Measurements from ENCODE around the gene HOMER3. TPM values are rescaled to one million over a fixed set of nuclear protein-coding genes. Genes with fewer than 3 reads are reported as not detected.

The HOMER3 gene
- total and polyA plus RNA-seq, 2 of the 13 experiments (the other 11 are each of a cell fraction or from before 2014, with no cell fraction given): 21.3 to 27.3 TPM

DNA sequence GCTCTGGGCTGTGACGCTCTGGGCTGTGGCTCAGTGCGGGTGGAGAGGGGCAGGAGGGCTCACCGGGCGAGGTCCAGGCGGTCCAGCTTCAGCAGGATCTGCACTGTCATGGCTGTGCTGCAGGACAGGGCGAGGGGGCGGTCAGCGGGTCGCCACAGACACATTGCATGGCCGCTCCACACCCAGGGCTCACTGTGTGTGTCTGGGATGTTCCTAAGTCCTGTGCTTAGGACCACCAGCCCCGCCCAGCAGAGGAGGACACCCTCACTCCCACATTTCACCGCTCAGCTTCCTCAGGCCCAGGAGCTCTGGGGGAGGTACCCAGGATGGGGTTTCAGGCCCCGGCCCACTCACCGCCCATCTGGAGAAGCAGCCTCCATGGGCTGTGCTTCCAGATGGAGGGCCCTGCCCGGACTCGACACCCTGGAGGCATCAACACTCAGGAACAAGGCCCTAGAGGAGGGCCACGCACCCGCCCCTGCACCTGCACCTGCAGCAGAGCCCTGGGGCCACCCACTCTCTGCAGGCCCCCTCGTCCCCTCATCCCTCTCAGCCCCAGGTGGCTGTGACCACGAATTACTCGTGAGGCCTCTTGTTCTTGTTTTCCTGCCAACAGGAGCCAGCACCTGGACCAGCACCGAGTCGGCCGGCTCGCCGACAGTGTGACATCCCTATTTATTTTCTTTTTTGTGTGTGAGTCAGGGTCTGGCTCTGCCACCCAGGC lies 35.3 kb downstream of the HOMER3 start:
- intact Hi-C loops (cut with micrococcal nuclease; ENCODE audit: unreplicated experiment): no loop called here
- Histone ChIP-seq H3K4me2 (ENCODE audit: low read depth, low read length) (no peak overlapping the region), H4K20me1 (ENCODE audit: insufficient read depth, low read length) (no peaks in the 10 kb centered on the region), H3K27me3 (ENCODE audit: control insufficient read depth in 1 of 2, insufficient read depth in 2 of 2, low read length in 2 of 2) (no peaks in the 10 kb centered on the region), H3K79me2 (ENCODE audit: insufficient read depth, low read length) (no peaks in the 10 kb centered on the region), H3K36me3 (replicated peaks in 1 of 2; ENCODE audit: control insufficient read depth in 1 of 2, insufficient read depth in 2 of 2, low read length in 2 of 2) (peaks cover 22 to 52% of the 10 kb centered on the region in 2 experiments), H3K27ac (ENCODE audit: extremely low read length, insufficient read depth, low read length) (no peak overlapping the region), H3K4me1 (ENCODE audit: insufficient read depth, low read length) (no peaks in the 10 kb centered on the region), H2AFZ (ENCODE audit: low read length) (no peak overlapping the region), H3K9ac (ENCODE audit: insufficient read depth, low read depth, low read length) (no peak overlapping the region), H3K9me3 (ENCODE audit: low read length) (no peaks in the 10 kb centered on the region), H3K4me3 (replicated peaks in 1 of 3; ENCODE audit: insufficient read depth in 1 of 3, low read depth in 2 of 3, low read length in 3 of 3) (no peak overlapping the region)
- 97% methylated on average over 20 of the region's 26 CpGs for WGBS (ENCODE audit: low lambda C conversion rate)
- BruUV-seq (replicated peaks): no TSS peak
- in situ Hi-C loops (cut with HindIII; ENCODE audit: extremely low pct_ligation_motif_present, low pct_unique_long_range_greater_than_20kb): no loop called here
- TF ChIP-seq ZNF614 (CRISPR knock-in tag; IDR thresholded peaks at IDR 0.05; ENCODE audit: borderline replicate concordance) (no peak), RBM22 (optimal IDR thresholded peaks at IDR 0.05; ENCODE audit: low read length) (peak; percentile 22), AGO2 (optimal IDR thresholded peaks at IDR 0.05; ENCODE audit: low read depth, low read length) (peak; percentile 36), IKZF1 (IDR thresholded peaks at IDR 0.05) (no peak)
- ATAC-seq (no peak; the same call in 1 of the 3 replicates), FAIRE-seq (no peak), DNase-seq (ENCODE audit: low spot score) (no peak)
- ChIA-PET CTCF (ENCODE audit: low intra/inter-chr PET ratio, low total read pairs) (no interaction called here), POLR2A (interaction anchor here (1.8 kb wide), 1 partner anchor 13 kb away, joined by 4 read pairs; the partner anchor contains the start of gene COPE)

- ChIA-PET CTCF (ENCODE audit: low intra/inter-chr PET ratio, low total read pairs) (no interaction called here), POLR2A (interaction anchor here (1.8 kb wide), 1 partner anchor 14 kb away, joined by 4 read pairs; the partner anchor contains the start of gene COPE)
Measured at GRCh38 chr19:18905058-18905456, 36.0 kb downstream of the HOMER3 start.

More at GRCh38 chr19:18905058-18905456, 36.0 kb downstream of the HOMER3 start:
- FAIRE-seq (no peak), DNase-seq (ENCODE audit: low spot score) (no peak), ATAC-seq (no peak)
- no peaks in the 10 kb centered on the region for H3K79me2 ChIP-seq (ENCODE audit: insufficient read depth, low read length)
- H3K27ac ChIP-seq (ENCODE audit: extremely low read length, insufficient read depth, low read length): no peak overlapping the region
- TF ChIP-seq GMEB2 (CRISPR knock-in tag; IDR thresholded peaks at IDR 0.05; ENCODE audit: low read depth): no peak
- no peak for TF ChIP-seq POGZ (CRISPR knock-in tag; IDR thresholded peaks at IDR 0.05)
- TF ChIP-seq ZSCAN21 (CRISPR knock-in tag; IDR thresholded peaks at IDR 0.05; ENCODE audit: borderline replicate concordance): no peak
- TF ChIP-seq, protein P1, sequence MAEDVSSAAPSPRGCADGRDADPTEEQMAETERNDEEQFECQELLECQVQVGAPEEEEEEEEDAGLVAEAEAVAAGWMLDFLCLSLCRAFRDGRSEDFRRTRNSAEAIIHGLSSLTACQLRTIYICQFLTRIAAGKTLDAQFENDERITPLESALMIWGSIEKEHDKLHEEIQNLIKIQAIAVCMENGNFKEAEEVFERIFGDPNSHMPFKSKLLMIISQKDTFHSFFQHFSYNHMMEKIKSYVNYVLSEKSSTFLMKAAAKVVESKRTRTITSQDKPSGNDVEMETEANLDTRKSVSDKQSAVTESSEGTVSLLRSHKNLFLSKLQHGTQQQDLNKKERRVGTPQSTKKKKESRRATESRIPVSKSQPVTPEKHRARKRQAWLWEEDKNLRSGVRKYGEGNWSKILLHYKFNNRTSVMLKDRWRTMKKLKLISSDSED (CRISPR knock-in tag; IDR thresholded peaks at IDR 0.05): no peak
- TF ChIP-seq, protein P2, sequence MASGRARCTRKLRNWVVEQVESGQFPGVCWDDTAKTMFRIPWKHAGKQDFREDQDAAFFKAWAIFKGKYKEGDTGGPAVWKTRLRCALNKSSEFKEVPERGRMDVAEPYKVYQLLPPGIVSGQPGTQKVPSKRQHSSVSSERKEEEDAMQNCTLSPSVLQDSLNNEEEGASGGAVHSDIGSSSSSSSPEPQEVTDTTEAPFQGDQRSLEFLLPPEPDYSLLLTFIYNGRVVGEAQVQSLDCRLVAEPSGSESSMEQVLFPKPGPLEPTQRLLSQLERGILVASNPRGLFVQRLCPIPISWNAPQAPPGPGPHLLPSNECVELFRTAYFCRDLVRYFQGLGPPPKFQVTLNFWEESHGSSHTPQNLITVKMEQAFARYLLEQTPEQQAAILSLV (CRISPR knock-in tag; IDR thresholded peaks at IDR 0.05; ENCODE audit: borderline replicate concordance): no peak
- TF ChIP-seq ZNF383 (CRISPR knock-in tag; IDR thresholded peaks at IDR 0.05; ENCODE audit: borderline replicate concordance): no peak
- no peak for TF ChIP-seq SALL2 (CRISPR knock-in tag; IDR thresholded peaks at IDR 0.05)
- no peak for TF ChIP-seq ZNF589 (CRISPR knock-in tag; conservative IDR thresholded peaks at IDR 0.05)
- H3K36me3 ChIP-seq (replicated peaks in 1 of 2; ENCODE audit: control insufficient read depth in 1 of 2, insufficient read depth in 2 of 2, low read length in 2 of 2): peaks cover 19 to 52% of the 10 kb centered on the region in 2 experiments
- no peaks in the 10 kb centered on the region for H3K9me3 ChIP-seq (ENCODE audit: low read length)
- no peak overlapping the region for H3K9ac ChIP-seq (ENCODE audit: insufficient read depth, low read depth, low read length)
- no peaks in the 10 kb centered on the region for H3K27me3 ChIP-seq (ENCODE audit: control insufficient read depth in 1 of 2, insufficient read depth in 2 of 2, low read length in 2 of 2)
- WGBS (ENCODE audit: low lambda C conversion rate): 97% methylated on average over 4 of the region's 8 CpGs
- in situ Hi-C loops (cut with HindIII; ENCODE audit: extremely low pct_ligation_motif_present, low pct_unique_long_range_greater_than_20kb): no loop called here
- H2AFZ ChIP-seq (ENCODE audit: low read length): no peak overlapping the region
- H3K4me1 ChIP-seq (ENCODE audit: insufficient read depth, low read length): no peaks in the 10 kb centered on the region
- H3K4me3 ChIP-seq (replicated peaks in 1 of 3; ENCODE audit: insufficient read depth in 1 of 3, low read depth in 2 of 3, low read length in 3 of 3): no peak overlapping the region
- BruUV-seq (replicated peaks): no TSS peak
- no peaks in the 10 kb centered on the region for H4K20me1 ChIP-seq (ENCODE audit: insufficient read depth, low read length)
- intact Hi-C loops (cut with micrococcal nuclease; ENCODE audit: unreplicated experiment): no loop called here
- no peak overlapping the region for H3K4me2 ChIP-seq (ENCODE audit: low read depth, low read length)
